ENCODE data around the gene RAB31. TPM values are rescaled to one million over a fixed set of nuclear protein-coding genes. Genes with fewer than 3 reads are reported as not detected.

Gene RAB31
- total RNA-seq, 1 experiment from 2014 or later: 9.5 TPM

DNA sequence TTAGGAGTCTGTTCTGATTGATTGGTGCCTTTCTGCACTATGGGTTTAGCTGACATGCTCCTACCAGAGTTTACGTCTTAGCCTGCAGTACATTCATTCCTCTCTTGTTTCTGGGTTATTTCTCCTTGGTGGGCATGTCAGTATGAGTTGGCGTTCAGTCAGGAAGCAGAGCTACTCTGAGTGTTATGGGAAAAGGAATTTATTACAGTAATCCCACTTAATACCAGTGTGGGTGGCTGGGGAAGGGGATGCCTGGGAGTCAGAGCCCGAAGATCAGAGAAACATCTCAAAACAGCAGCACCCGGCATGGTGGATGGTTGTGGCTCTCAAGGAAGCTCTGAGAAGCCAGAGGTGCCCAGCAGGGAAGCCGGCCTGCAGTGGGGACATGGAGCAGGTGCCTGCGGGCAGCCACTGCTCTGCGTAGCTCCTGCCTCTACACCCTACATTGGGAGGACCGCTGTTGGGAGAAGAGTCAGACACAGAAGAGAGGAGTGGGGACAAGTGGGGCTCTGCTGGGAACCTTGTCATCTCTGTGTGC lies 48.9 kb downstream of the RAB31 start:
- TF ChIP-seq, protein P1, sequence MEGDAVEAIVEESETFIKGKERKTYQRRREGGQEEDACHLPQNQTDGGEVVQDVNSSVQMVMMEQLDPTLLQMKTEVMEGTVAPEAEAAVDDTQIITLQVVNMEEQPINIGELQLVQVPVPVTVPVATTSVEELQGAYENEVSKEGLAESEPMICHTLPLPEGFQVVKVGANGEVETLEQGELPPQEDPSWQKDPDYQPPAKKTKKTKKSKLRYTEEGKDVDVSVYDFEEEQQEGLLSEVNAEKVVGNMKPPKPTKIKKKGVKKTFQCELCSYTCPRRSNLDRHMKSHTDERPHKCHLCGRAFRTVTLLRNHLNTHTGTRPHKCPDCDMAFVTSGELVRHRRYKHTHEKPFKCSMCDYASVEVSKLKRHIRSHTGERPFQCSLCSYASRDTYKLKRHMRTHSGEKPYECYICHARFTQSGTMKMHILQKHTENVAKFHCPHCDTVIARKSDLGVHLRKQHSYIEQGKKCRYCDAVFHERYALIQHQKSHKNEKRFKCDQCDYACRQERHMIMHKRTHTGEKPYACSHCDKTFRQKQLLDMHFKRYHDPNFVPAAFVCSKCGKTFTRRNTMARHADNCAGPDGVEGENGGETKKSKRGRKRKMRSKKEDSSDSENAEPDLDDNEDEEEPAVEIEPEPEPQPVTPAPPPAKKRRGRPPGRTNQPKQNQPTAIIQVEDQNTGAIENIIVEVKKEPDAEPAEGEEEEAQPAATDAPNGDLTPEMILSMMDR (IDR thresholded peaks at IDR 0.05; ENCODE audit: insufficient read depth in 1 of 2, low read depth in 1 of 2, low read length in 1 of 2, severe bottlenecking in 1 of 2, unreplicated experiment in 1 of 2): no peak
- H3K27ac Mint-ChIP-seq (ENCODE audit: unreplicated experiment): no peak overlapping the region
- H3K4me1 ChIP-seq: no peaks in the 10 kb centered on the region
- intact Hi-C loops (cut with micrococcal nuclease; ENCODE audit: unreplicated experiment): no loop called here
- no peak for DNase-seq
- BruUV-seq (replicated peaks): no TSS peak
- H3K36me3 ChIP-seq (ENCODE audit: control insufficient read depth, insufficient read depth, low read length): no peaks in the 10 kb centered on the region
- no peaks in the 10 kb centered on the region for H3K4me1 Mint-ChIP-seq (ENCODE audit: low read depth, unreplicated experiment)
- H3K4me3 ChIP-seq (ENCODE audit: low read depth, low read length): no peak overlapping the region
- H3K36me3 Mint-ChIP-seq (ENCODE audit: insufficient read depth, unreplicated experiment): no peaks in the 10 kb centered on the region
- no peaks in the 10 kb centered on the region for H3K9me3 ChIP-seq
- no peaks in the 10 kb centered on the region for H3K27me3 Mint-ChIP-seq (ENCODE audit: insufficient read depth, unreplicated experiment)
- H3K9me3 Mint-ChIP-seq (ENCODE audit: unreplicated experiment): no peaks in the 10 kb centered on the region
- H3K27me3 ChIP-seq (replicated peaks; ENCODE audit: control insufficient read depth, insufficient read depth, low read length): no peaks in the 10 kb centered on the region
- ChIA-PET POLR2A (no interaction called here), CTCF (no interaction called here)
- no peak overlapping the region for H3K4me3 Mint-ChIP-seq (ENCODE audit: unreplicated experiment)

GRCh38 chr18:9757827-9758621 lies 49.9 kb downstream of the RAB31 start:
- no peaks in the 10 kb centered on the region for H3K9me3 ChIP-seq
- no peak overlapping the region for H3K4me3 ChIP-seq (ENCODE audit: low read depth, low read length)
- TF ChIP-seq, protein P1 (IDR thresholded peaks at IDR 0.05; ENCODE audit: insufficient read depth in 1 of 2, low read depth in 1 of 2, low read length in 1 of 2, severe bottlenecking in 1 of 2, unreplicated experiment in 1 of 2): no peak
- H3K4me1 ChIP-seq: no peaks in the 10 kb centered on the region
- no peaks in the 10 kb centered on the region for H3K27me3 Mint-ChIP-seq (ENCODE audit: insufficient read depth, unreplicated experiment)
- BruUV-seq (replicated peaks): no TSS peak
- H3K4me1 Mint-ChIP-seq (ENCODE audit: low read depth, unreplicated experiment): no peaks in the 10 kb centered on the region
- ChIA-PET CTCF (no interaction called here), POLR2A (no interaction called here)
- no peak overlapping the region for H3K27ac Mint-ChIP-seq (ENCODE audit: unreplicated experiment)
- H3K9me3 Mint-ChIP-seq (ENCODE audit: unreplicated experiment): peaks cover 7% of the 10 kb centered on the region
- no peak overlapping the region for H3K4me3 Mint-ChIP-seq (ENCODE audit: unreplicated experiment)
- no peaks in the 10 kb centered on the region for H3K36me3 ChIP-seq (ENCODE audit: control insufficient read depth, insufficient read depth, low read length)
- no peaks in the 10 kb centered on the region for H3K27me3 ChIP-seq (replicated peaks; ENCODE audit: control insufficient read depth, insufficient read depth, low read length)
- intact Hi-C loops (cut with micrococcal nuclease; ENCODE audit: unreplicated experiment): no loop called here
- no peak for DNase-seq
- H3K36me3 Mint-ChIP-seq (ENCODE audit: insufficient read depth, unreplicated experiment): no peaks in the 10 kb centered on the region

- Histone ChIP-seq H3K36me3 (ENCODE audit: control insufficient read depth, insufficient read depth, low read length) (no peaks in the 10 kb centered on the region), H3K27me3 (replicated peaks; ENCODE audit: control insufficient read depth, insufficient read depth, low read length) (no peaks in the 10 kb centered on the region), H3K4me3 (ENCODE audit: low read depth, low read length) (no peak overlapping the region), H3K4me1 (no peaks in the 10 kb centered on the region), H3K9me3 (no peaks in the 10 kb centered on the region)
- no peak for DNase-seq
- POLR2A ChIA-PET: no interaction called here
- peaks cover 12% of the 10 kb centered on the region for H3K9me3 Mint-ChIP-seq (ENCODE audit: unreplicated experiment)
- H3K4me1 Mint-ChIP-seq (ENCODE audit: low read depth, unreplicated experiment): no peaks in the 10 kb centered on the region
- H3K4me3 Mint-ChIP-seq (ENCODE audit: unreplicated experiment): no peak overlapping the region
- no peaks in the 10 kb centered on the region for H3K36me3 Mint-ChIP-seq (ENCODE audit: insufficient read depth, unreplicated experiment)
- no peaks in the 10 kb centered on the region for H3K27me3 Mint-ChIP-seq (ENCODE audit: insufficient read depth, unreplicated experiment)
- TF ChIP-seq, protein P1 (IDR thresholded peaks at IDR 0.05; ENCODE audit: insufficient read depth in 1 of 2, low read depth in 1 of 2, low read length in 1 of 2, severe bottlenecking in 1 of 2, unreplicated experiment in 1 of 2): no peak
- no peak overlapping the region for H3K27ac Mint-ChIP-seq (ENCODE audit: unreplicated experiment)
- intact Hi-C loops (cut with micrococcal nuclease; ENCODE audit: unreplicated experiment): no loop called here
- CTCF ChIA-PET: no interaction called here
- no TSS peak for BruUV-seq (replicated peaks)
Measured at GRCh38 chr18:9758624-9759075, 50.5 kb downstream of the RAB31 start.
